GM23338 (cell line): Measurements from ENCODE around the gene IFITM5.

Experiments used
- EZH2 ChIP-seq: fragments of 200-600 bp; sonication (generic); IDR thresholded peaks from one replicate; pipeline ENCODE4 v1.8.0; 2017; ENCODE audit warnings: antibody characterized with exemption, mild to moderate bottlenecking, low read depth; ENCODE audit not compliant: unreplicated experiment
- JUNB ChIP-seq: IDR thresholded peaks from one replicate; pipeline ENCODE4 v1.6.1; 2016; ENCODE audit warnings: antibody characterized with exemption; ENCODE audit not compliant: unreplicated experiment
- POLR2AphosphoS5 ChIP-seq: IDR thresholded peaks from 2 replicates; pipeline ENCODE4 v1.6.1; 2016; ENCODE audit warnings: antibody characterized with exemption, low read depth
- STAT1 ChIP-seq: IDR thresholded peaks from one replicate; pipeline ENCODE4 v1.6.1; 2016; ENCODE audit warnings: antibody characterized with exemption; ENCODE audit not compliant: unreplicated experiment
- ZNF331 ChIP-seq: fragments of 250-450 bp; sonication (Bioruptor Pico); IDR thresholded peaks from 2 replicates; pipeline ENCODE4 v1.5.0; 2020; ENCODE audit warnings: low read depth, mild to moderate bottlenecking, moderate library complexity
- TF ChIP-seq, protein P1 (sequence below), 2 experiments: fragments of 200-600 bp in 1 of 2; sonication (generic) in 1 of 2; conservative IDR thresholded peaks; 2 replicates each; pipeline versions ENCODE4 v1.5.1 to v1.6.1; 2016 to 2017; ENCODE audit warnings: antibody characterized with exemption in 2 of 2, low read depth in 2 of 2, mild to moderate bottlenecking in 2 of 2, moderate library complexity in 1 of 2

DNA sequence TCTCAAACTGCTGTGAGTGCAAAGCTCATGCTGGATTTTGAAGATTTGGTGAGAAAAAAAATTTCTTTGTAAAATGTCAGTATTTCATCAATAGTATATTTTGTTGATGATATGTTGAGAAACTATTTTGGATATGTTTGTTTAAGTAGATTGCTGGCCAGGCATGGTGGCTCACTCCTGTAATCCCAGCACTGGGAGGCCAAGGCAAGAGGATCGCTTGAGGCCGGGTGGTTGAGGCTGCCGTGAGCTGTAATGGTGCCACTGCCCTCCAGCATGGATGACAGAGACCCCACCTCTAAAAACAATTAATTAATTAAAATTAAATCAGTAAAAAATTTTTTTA, 28.2 kb upstream of the IFITM5 start:
- TF ChIP-seq, protein P1, sequence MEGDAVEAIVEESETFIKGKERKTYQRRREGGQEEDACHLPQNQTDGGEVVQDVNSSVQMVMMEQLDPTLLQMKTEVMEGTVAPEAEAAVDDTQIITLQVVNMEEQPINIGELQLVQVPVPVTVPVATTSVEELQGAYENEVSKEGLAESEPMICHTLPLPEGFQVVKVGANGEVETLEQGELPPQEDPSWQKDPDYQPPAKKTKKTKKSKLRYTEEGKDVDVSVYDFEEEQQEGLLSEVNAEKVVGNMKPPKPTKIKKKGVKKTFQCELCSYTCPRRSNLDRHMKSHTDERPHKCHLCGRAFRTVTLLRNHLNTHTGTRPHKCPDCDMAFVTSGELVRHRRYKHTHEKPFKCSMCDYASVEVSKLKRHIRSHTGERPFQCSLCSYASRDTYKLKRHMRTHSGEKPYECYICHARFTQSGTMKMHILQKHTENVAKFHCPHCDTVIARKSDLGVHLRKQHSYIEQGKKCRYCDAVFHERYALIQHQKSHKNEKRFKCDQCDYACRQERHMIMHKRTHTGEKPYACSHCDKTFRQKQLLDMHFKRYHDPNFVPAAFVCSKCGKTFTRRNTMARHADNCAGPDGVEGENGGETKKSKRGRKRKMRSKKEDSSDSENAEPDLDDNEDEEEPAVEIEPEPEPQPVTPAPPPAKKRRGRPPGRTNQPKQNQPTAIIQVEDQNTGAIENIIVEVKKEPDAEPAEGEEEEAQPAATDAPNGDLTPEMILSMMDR (conservative IDR thresholded peaks at IDR 0.05; ENCODE audit: low read depth in 2 of 2) = no peak
- no peak for TF ChIP-seq EZH2
- TF ChIP-seq ZNF331 (CRISPR knock-in tag) = no peak
- TF ChIP-seq JUNB = no peak
- no peak for TF ChIP-seq POLR2AphosphoS5
- TF ChIP-seq STAT1 = no peak
